Activated CD8-positive, alpha-beta T cell treated with anti-CD3 and anti-CD28 coated beads for 36 hours (primary cell): ENCODE measurements around the gene LEPR. TPM values are rescaled to one million over a fixed set of nuclear protein-coding genes. Genes with fewer than 3 reads are reported as not detected.

Experiments used
- ATAC-seq: fragments of 200-7000 bp; cut with Tn5 transposase; one replicate; pipeline ENCODE4 v1.10.0; 2021; ENCODE audit warnings: mild to moderate bottlenecking, moderate library complexity
- CTCF ChIA-PET: fragments of 350-600 bp; sonication (Branson Sonifier 250); formaldehyde crosslinking; loops from one replicate; lab custom pipeline; 2021; ENCODE audit warnings: antibody characterized with exemption; lab: Charles Lee
- POLR2A ChIA-PET: fragments of 350-600 bp; sonication (Branson Sonifier 250); formaldehyde crosslinking; loops from one replicate; lab custom pipeline; 2021; ENCODE audit warnings: antibody characterized with exemption; lab: Charles Lee
- DNase-seq: peaks from one replicate; pipeline ENCODE4 v3.0.0-alpha.2; 2020
- H3K27ac Mint-ChIP-seq: one replicate; pipeline ENCODE4 v1.8.0; 2021; ENCODE audit warnings: mild to moderate bottlenecking, mixed read lengths
- H3K27me3 Mint-ChIP-seq: one replicate; pipeline ENCODE4 v1.8.0; 2021; ENCODE audit warnings: mixed read lengths
- H3K36me3 Mint-ChIP-seq: one replicate; pipeline ENCODE4 v1.8.0; 2021; ENCODE audit warnings: low read depth, mixed read lengths
- H3K4me1 Mint-ChIP-seq: one replicate; pipeline ENCODE4 v1.8.0; 2021; ENCODE audit warnings: low read depth, mixed read lengths
- H3K4me3 Mint-ChIP-seq: one replicate; pipeline ENCODE4 v1.8.0; 2021; ENCODE audit warnings: mild to moderate bottlenecking, moderate library complexity, mixed read lengths
- H3K9me3 Mint-ChIP-seq: one replicate; pipeline ENCODE4 v1.8.0; 2021; ENCODE audit warnings: mixed read lengths
- intact Hi-C: fragments of 100-400 bp; cut with micrococcal nuclease; formaldehyde crosslinking; loops from one replicate; pipeline ENCODE4 v1.10.0; 2022
- total RNA-seq, 2 experiments: library from RNA; stranded (reverse); gene quantifications; one replicate each; pipeline ENCODE4 v1.2.3, GENCODE V29; 2021
- TF ChIP-seq, protein P1 (sequence below): fragments of 200-600 bp; IDR thresholded peaks from one replicate; pipeline ENCODE4 v1.8.0; 2022; ENCODE audit warnings: antibody characterized with exemption, mild to moderate bottlenecking

LEPR gene
- total RNA-seq, 2 experiments from 2014 or later, result 3.0 TPM

DNA sequence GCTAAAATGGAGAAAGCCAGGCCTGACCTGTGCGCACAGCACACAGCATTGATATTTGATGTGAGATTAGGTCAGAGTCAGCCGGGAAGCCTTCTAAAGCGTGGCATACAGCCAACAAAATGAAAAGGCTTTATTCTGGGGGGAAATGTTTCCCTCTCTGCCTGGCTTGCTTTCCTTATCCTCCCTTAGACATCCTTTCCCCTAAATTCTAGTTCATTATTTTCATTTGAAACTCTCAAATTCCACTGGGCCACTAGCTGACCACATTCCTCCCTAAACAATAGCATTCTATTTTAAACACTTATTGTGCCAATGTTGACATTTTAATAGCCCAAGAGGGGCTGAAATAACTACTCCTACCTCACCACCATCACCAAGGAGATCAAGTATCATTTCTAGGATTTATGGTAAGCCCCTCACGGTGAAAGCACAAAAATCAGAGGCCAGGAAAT lies 49.4 kb downstream of the LEPR start:
- intact Hi-C loops, result no loop called here
- Mint-ChIP-seq H3K4me1 (no peaks in the 10 kb centered on the region), H3K27ac (no peak overlapping the region), H3K36me3 (peaks cover 4% of the 10 kb centered on the region), H3K27me3 (peaks cover 4% of the 10 kb centered on the region), H3K9me3 (peaks cover 5% of the 10 kb centered on the region), H3K4me3 (no peak overlapping the region)
- no peak for DNase-seq
- ATAC-seq, result no peak
- TF ChIP-seq, protein P1, sequence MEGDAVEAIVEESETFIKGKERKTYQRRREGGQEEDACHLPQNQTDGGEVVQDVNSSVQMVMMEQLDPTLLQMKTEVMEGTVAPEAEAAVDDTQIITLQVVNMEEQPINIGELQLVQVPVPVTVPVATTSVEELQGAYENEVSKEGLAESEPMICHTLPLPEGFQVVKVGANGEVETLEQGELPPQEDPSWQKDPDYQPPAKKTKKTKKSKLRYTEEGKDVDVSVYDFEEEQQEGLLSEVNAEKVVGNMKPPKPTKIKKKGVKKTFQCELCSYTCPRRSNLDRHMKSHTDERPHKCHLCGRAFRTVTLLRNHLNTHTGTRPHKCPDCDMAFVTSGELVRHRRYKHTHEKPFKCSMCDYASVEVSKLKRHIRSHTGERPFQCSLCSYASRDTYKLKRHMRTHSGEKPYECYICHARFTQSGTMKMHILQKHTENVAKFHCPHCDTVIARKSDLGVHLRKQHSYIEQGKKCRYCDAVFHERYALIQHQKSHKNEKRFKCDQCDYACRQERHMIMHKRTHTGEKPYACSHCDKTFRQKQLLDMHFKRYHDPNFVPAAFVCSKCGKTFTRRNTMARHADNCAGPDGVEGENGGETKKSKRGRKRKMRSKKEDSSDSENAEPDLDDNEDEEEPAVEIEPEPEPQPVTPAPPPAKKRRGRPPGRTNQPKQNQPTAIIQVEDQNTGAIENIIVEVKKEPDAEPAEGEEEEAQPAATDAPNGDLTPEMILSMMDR, result no peak
- POLR2A ChIA-PET, result interaction anchor here (0.5 kb wide), 1 partner anchor 935 kb away, joined by 3 read pairs; no protein-coding TSS in a partner anchor
- CTCF ChIA-PET, result interaction anchor here (1.2 kb wide), 1 partner anchor 10 kb away, joined by 3 read pairs; no protein-coding TSS in a partner anchor

Other genes starting within 250 kb of the LEPR start
- gene DNAJC6, start 111.1 kb upstream of the LEPR start, total RNA-seq, result 1 to 10 TPM; 2.1 to 2.2 TPM
- 10 to 100 TPM; 11.3 to 12.6 TPM for gene LEPROT, start within 50 bp of the LEPR start, total RNA-seq